Activated CD4-positive, CD25-positive, alpha-beta regulatory T cell (primary cell): ENCODE data around the gene RSAD2.
A peak's percentile ranks its signal among the peaks of the same experiment; 100 is the strongest.
"Not testable (repeated sequence)": the region's sequence is repeated elsewhere in the genome, so short reads cannot be mapped to it uniquely, and the experiment has no call there.

ENCODE experiments used
- DNase-seq, 4 experiments: peaks; one replicate each; lab custom pipeline; 2025; lab: John Stamatoyannopoulos, UW

RSAD2 gene

DNA sequence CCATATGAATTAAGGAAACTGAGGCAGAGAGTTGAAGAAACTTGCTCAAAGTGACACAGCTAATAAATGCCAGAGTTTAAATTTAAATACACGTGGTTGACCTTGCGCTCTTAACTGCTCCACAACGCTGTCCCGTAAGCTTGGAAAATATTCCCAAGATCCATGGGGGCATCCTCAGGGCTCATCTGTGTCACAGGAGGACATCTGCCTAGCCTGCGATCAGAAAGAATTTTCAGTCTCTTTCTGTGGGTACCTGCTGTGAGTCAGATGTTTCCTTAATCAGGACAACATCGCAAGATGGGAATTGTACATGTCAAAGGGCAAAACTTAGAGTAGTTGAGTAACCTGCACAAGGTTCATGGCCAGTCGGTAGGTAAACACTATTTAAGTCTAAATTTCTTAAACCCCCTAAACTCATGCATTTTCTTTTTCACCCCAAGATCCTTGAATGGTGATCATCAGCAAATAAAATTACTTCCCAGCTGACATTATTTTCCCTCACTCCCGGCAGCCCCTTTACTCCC lies 13.3 kb upstream of the RSAD2 start:
- no peak for DNase-seq

DNA sequence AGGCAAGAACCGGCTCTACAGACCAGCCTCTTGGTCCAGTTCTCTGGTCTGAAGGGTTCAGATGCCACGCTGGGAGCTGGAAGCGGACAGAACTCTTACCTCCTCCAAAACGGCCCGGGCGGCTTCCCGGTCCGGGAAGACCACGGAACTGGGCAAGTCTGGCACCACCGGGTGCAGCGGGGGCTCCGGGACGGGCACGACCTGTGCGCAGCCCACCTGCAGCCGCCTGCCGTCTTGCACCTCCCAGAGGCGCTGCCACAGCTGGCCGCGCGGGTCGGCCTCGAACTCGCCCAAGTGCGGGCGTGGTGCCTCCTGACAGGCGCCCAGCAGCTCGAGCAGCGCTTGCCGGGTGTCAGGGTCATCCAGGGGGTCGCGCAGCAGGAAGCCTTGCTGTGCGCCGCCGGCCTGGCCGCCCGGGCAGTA lies 12.6 kb upstream of the RSAD2 start:
- DNase-seq: peak in 2 of 4 experiments; percentile 39 to 56

DNA sequence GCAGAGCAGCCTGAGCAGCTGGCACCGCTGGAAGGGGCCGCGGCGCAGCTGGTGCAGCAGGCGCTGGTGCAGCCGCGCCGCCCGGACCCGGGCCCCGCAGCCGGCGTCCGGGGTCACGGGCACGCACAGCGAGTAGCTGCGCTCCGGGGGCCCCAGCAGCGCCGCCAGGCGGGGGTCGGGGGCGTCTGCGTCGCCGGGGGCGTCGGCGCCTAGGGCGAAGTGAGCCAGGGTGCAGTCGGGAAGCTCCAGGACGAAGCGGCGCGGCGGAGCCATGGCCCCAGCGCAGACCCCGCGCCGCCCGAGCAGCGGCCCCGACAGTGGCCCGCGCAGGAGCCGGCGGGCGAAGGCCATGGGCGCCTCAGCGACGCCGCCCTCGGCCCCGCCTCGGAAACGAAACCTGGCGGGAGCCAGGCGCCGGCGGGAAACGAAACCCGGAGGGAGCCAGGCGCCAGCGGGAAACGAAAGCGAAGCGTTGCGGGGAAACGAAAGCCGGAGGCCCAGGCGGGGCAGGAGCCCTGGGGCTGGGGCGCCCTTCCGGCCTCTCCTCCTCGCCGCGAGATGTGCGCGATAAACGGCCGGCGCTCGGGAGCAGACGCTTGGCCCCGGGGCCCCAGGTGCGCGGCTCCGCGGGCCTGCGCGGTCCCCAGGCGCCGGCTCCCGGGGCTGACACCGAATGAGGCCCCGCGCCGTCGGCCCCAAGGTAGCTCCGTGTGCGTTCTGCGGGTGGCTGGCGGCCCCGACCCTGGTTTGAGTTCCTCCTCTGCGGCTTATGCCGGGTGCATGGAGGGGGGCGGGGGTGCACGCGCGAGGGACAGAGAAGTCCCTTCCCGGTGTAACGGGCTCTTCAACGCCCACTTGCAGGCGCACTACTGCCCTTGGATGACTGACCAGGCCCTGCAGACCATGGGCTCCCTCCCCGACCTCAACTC lies 12.0 kb upstream of the RSAD2 start, which contains the start of gene CMPK2:
CMPK2 (minus strand) TSS at position 562 of the 929 bp plus-strand sequence; CDS start at position 351, 211 bp downstream.
- peak; percentile 47 to 86 (median 64) for DNase-seq

DNA sequence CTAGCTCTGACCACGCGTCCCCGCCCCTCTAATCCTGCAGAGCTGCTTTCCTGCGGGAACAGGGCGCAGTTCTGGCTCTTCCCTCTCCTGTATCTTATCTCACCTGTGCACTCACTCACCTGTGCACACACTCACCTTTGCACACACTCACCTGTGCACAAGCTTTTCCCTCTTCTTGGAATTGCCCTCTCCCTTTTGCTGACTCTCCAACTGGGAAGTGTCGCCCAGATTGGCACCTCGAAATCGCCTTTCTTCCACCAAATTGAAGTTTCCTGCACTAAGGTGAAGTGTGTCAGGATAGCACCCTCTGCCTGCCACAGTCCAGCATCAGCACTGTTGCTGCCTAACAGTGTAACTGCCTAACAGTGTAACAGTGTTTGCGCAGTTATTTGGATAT lies 11.3 kb upstream of the RSAD2 start:
- peak in 2 of 4 experiments; percentile 6 to 17 for DNase-seq

DNA sequence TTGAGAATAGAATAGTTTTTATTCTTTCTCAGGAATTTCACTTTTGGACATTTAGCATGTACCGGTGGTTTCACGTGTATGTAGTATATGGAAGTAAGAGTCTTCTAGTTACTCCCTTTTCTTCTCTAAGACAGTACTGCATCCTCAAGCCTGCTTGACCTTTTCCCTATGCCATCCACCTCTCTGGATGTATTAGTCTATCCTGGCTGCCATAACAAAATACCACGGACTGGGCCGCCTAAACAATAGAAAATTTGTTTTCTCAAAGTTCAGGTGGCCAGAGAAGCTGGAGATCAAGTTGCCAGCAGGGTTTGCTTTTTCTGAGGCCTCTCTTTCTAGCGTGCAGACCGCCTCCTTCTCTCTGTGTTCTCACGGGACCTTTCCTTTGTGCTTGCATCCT lies 10.6 kb upstream of the RSAD2 start:
- DNase-seq: no peak

DNA sequence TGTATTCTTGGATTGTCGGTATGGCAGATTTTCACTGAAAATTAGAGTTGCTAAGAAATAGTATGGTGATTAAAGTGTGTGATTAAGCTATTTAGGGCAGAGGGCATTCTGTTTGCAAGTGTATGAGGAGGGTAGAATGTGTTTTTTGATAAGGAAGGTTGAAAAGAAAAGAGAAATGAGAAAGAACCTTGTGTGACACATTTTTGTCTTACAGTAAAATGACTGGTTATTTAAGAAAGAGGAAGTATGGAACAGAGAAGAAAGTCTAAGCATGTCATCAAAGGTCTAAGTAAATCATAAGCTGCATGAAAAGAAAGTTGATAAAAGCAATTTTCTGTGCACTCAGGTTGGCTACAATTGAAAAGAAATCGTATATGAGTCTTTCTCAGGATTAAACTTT lies 5.2 kb upstream of the RSAD2 start:
- DNase-seq: no peak

DNA sequence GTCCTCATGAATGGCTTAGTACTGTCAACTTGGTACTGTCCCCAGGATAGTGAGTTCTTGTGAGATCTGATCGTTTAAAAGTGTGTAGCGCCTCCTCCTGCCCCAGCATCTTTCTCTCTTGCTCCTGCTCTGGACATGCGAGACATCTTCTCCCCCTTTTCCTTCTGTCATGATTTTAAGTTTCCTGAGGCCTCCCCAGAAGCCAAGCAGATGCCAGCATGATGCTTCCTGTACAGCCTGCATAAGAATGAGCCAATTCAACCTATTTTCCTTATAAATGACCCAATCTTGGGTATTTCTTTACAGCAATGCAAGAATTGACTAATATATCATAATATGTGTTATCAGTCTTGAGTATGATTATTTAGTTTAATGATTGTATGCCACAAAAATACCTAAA lies 3.5 kb upstream of the RSAD2 start:
- DNase-seq: no peak

DNA sequence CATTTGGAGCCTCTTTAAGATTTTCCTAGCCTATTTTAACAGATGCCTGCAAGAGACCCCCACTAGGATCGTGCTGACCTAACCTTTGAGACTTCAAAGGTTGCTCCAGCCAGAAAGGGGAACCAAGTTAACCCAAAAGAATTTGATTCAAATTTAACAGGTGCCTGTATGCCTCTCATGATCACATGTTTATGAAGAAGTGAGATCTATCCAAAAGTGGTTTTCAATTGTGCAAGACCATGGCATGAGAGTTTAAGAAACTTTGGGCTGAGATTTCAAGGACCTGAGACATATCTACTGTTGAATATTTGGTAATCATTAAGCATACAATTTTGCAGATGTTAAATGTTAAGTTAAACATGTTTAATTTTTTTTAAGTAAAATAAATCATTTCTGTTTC lies 1.3 kb upstream of the RSAD2 start:
- no peak for DNase-seq

DNA sequence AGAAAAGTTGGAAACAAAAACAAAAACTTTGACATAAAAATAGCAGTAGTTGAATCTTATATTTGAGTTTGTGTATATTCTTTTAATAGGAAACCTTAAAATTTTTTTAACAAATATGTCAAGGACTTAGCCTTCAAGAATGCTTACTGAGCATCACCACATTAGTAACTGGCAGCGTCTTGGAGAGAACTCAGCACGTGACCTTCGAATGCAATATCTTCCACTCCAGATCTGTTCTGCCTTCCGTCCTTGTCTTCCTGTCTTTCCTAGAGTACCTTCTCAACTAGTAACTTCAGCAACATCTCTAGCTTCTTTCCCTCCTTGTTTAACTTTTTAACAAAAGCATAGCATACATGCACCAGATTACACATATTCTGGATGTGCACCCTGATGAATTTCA lies 972 bp downstream of the RSAD2 start:
- no peak for DNase-seq

DNA sequence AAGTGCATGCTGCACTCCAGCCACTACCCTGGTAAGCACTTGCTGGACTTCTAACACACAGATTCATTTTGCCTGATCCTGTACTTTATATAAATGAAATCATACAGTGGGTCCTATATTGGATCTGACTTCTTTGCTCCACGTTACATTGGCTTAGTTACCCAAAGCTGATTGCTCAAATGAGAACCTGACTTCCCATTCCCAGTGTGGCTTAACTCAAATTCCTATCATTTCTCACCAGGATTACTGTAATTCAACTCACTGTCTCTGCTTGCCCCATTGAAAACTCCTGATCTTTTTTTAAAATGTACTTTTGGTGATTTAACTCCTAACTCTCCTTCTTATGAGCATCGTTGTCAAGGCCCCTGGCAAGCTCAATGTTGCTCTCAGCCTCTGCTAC lies 1.4 kb downstream of the RSAD2 start:
- no peak for DNase-seq

DNA sequence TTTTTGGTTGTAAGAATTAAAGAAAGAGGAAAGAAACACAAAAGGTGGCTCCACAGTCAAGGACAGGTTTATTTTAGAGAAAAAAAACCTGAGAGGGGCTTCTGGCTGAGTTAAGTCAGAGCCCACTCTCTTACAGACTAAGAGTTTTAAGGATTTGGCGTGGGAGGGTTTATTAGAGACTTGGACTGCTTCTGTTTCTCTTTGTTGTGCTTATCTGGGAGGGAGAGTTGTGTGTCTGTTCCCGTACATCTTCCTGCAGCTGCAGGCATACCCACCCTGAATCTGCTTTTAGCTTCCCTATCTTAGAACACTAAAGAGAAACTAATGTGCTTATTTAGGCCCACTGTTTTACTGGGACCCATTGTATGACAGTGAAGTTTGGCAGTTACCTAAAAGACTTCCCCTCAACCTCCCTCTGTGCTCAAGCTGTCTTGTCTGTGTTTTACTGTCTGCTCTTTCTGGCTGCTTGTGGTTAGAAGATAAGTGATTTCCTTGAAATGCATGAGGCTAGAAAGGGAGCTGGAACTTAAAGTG lies 2.7 kb downstream of the RSAD2 start:
- DNase-seq: no peak

DNA sequence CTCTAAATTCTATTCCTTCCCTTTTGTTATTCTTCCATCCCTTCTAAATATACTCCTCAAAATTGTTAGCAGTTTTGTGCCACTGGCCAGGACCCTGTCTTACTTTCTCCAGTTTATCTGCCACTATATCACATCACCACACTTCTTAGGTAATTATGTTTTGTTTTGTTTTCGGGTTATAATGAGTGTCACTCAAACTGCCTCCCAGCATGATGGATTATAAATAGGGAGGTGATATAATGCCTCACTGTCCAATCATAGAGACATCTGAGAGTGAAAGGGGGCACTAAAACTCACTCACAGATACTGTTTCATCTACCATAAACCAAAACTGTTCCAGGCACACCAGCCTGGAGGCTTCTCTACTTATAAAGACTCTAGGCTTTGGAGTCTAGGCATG lies 3.5 kb downstream of the RSAD2 start:
- no peak for DNase-seq

DNA sequence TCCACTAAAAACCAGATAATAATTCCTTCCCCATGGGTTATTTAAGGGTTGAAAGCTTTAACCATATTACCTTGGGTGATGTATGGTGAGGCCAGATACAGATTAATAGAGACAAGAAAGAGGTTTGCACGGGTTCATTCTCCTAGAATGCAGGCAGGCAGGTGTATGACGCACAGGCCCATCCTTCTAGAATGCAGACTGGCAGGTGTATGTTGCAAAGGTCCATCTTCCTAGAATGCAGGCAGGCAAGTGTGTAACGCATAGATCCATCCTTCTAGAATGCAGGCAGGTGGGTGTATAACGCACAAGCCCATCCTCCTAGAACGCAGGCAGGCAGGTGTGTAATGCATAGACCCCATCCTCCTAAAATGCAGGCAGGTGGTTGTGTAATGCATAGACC lies 3.9 kb downstream of the RSAD2 start:
- no peak for DNase-seq

DNA sequence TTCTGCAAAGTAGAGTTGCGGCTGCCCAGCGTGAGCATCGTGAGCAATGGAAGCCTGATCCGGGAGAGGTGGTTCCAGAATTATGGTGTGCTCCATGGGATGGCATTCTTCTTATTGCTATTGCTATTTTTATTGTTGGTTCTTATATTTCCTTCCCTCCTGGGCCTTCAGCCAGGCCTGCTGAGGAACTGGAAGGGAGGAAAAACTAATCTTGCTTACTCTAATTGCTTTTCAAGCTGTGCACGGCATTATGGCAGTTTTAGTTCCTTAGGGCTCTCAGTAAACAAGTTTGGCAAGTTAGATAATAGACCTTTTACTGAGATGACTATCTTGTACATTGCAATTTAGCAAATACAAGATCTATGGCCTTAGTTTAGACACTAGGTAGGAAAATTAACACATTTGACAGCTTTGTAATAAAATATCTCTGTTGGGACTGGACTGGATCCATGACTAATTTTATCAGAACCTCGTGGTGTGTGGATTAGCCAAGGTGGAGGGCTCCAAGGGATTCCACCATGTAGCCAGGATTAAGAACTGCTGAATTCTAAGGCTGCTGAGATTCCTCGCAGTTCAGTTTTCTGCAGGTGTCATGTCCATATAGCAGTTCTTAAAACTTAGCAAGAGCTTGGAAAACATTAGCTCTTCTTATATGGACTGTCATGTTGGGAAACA lies 6.0 kb downstream of the RSAD2 start:
- no peak for DNase-seq

DNA sequence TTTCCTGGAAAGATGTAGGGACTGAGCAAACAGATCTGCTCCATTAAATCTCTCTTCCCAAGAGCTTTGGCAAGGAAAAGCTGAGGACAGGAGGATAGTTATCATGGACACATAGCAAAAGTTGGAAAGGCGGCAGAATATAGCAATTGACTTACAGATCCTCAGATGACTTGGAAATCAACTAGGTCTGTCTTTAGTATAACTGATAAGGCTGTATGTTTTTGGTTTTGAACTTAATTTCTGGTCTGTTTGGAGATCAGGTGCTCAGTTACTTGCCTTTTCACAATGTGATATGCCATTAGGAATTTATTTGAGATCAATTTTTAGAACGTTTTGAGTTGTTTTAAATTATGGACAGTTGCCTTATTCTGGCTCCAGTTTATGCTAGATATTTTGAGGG lies 8.0 kb downstream of the RSAD2 start:
- DNase-seq: no peak

DNA sequence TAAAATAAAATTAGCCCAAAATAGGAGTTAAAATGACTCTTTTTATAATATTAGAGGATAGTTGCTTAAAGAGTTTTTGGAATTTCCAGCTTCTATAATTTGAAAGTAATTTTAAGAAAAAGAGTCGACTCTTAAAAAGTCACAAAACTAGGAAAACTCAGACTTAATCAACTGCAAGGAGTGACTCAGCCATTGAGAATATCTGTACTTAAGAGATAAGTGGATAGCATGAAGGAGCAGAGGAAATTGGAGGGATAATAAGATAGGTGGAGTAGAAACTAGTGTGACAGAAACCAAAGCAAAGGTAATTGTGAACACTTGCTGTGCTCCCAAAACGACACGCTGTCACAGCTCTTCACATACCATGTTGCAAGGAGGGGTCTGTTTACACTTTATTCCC lies 8.4 kb downstream of the RSAD2 start:
- DNase-seq: no peak

DNA sequence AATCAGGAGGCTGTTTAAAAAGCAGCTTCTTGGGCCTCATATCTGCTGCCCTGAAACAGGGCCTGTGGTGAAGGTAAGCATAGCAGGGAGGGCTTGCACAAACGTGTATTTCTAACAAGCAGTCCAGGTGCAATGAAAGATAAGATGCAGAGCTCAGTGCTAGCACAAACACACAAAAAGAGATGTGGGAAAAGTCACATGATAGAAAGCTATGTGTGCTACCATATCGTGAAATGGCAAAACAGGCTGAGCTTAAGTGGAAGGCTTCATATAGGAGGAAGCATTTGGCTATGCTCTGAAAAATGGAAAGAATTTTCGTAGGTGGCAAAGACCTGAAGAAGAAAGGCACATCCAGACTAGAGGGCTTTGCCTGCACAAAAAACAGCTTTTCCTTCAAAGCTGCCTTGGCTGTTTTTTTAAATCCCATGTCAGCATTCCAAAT lies 10.2 kb downstream of the RSAD2 start:
- DNase-seq: no peak

DNA sequence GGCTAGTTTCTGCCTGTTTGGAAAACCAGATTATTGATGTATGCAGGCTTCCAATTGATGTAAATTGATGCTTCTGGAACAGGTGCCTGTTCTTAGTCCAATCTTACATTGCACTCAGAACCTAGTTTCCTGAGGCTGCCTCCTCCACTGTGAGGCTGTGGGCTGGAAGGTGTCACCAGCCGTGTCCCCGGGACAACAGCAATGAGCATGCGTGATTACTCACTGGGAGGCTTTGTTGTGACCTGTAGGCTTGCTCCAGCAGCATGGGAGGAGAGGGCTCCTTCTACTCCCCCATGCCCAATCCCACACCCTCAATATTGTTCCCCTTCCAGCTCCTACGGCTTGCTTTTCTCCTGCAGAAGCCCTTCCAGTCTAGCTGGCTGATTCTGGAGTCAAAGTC lies 11.1 kb downstream of the RSAD2 start:
- DNase-seq: no peak

DNA sequence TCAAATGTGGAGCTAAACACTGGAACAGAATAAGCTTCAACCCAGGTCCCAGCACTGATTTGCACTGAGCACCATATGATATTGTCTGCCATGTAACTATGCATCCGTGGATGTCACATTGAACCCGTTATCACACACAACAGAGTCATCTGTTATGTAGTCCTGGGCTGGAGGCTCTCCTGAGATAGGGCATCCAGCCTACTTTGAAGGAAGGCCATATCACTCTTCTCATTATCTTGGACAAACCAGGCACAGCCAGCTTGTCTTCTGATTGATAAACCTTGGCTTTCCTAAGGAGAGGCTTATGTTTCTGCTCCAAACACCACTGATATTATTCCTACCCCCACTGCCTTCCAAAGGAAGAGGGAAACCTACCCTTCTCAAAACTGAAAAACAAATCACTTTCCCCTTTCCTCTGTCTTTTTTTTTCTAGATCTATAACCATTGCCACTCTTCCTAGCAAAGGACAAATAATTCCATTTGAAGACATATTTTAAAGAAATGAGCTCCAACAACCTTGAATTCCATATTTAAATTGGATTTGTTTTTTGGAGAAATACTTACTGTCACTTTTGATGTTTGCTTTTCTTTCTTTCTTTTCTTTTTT lies 16.4 kb downstream of the RSAD2 start:
- no peak for DNase-seq

DNA sequence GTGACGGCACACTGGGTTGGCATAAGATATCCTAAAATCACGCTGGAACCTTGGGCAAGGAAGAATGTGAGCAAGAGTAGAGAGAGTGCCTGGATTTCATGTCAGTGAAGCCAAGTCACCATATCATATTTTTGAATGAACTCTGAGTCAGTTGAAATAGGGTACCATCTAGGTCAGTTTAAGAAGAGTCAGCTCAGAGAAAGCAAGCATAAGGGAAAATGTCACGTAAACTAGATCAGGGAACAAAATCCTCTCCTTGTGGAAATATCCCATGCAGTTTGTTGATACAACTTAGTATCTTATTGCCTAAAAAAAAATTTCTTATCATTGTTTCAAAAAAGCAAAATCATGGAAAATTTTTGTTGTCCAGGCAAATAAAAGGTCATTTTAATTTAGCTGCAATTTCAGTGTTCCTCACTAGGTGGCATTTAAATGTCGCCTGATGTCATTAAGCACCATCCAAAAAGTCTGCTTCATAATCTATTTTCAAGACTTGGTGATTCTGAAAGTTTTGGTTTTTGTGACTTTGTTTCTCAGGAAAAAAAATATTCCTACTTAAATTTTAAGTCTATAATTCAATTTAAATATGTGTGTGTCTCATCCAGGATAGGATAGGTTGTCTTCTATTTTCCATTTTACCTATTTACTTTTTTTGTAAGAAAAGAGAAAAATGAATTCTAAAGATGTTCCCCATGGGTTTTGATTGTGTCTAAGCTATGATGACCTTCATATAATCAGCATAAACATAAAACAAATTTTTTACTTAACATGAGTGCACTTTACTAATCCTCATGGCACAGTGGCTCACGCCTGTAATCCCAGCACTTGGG lies 19.6 kb downstream of the RSAD2 start:
- DNase-seq: no peak

DNA sequence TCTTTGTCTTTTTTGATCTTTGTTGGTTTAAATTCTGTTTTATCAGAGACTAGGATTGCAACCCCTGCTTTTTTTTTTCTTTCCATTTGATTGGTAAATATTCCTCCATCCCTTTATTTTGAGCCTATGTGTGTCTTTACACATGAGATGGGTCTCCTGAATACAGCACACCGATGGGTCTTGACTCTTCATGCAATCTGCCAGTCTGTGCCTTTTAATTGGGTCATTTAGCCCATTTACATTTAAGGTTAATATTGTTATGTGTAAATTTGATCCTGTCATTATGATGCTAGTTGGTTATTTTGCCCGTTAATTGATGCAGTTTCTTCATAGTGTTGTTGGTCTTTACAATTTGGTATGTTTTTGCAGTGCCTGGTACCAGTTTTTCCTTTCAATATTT lies 25.0 kb downstream of the RSAD2 start:
- not testable (repeated sequence) for DNase-seq
